ENCODE data around the gene BPIFB2.
"Not testable (repeated sequence)": the region's sequence is repeated elsewhere in the genome, so short reads cannot be mapped to it uniquely, and the experiment has no call there.

The BPIFB2 gene, protein sequence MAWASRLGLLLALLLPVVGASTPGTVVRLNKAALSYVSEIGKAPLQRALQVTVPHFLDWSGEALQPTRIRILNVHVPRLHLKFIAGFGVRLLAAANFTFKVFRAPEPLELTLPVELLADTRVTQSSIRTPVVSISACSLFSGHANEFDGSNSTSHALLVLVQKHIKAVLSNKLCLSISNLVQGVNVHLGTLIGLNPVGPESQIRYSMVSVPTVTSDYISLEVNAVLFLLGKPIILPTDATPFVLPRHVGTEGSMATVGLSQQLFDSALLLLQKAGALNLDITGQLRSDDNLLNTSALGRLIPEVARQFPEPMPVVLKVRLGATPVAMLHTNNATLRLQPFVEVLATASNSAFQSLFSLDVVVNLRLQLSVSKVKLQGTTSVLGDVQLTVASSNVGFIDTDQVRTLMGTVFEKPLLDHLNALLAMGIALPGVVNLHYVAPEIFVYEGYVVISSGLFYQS

DNA sequence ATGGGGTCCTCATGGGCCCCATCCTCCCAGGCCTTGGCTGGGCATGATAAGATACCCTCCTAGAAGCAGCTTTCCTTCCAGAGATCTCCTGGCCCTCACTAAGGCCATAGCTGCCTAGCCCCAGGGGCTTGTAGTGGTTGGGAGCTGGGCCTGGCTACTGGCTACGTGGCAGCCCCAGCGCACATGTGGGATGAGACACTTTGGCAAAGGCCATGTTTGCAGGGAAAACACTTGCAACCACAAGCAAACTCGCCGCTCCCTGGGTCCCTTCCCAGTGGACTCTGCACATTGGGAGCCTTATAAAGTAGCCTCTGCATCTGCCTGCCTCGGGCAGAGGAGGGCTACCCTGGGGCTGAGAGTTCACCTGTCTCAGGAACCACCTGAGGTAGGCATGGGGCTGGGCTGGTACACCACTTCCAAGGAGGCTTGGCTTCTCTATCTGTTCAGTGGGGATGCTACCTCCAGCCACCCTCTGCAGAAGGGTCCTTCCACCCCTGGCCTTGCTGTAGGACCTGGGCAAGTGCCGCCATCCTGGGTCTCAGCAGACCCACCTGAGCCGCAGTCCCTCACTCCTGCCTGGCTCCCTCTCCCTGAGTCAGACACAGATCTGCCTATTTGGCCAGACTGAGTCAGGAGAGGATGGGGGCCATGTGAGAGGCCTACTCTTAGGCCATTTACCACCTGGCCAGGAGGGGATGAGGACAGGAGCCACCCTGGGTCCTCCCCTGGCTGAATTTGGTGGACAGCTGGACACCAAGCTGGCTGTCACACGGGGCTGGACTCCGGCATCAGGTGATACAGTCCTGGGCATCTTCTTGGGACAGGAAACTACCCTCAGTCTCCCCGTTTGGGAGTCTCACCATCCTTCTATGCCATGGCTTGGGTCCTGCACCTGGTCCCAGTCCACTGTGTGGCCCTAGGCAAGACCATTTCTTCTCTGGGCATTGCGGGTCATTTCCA lies at the start of gene BPIFB2:
TSS of gene BPIFB2 (plus strand) at position 329 of the 960 bp plus-strand sequence. CDS start 871 bp downstream, outside the sequence.
- DNase-seq, result no peak

DNA sequence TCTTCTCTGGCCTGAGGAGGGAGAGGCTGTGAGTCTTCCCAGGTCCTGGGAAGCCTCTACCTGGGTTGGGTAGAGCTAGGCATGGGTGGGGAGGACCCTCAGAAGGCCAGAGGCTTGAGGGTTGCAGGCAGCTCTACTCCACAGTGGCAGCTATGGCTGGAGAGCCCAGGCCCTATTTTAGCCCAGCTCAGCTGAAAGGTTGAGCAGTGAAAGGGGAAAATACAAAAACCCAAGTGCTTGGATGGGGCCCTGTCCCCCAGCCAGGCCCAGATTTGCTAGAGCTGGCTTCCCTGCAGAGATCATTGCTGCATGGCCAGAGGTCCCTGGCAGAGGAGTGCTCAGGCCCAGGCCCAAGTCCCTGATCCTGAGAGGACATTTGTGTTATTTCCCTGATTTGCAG lies 48.9 kb upstream of the BPIFB2 start:
- DNase-seq, result no peak

DNA sequence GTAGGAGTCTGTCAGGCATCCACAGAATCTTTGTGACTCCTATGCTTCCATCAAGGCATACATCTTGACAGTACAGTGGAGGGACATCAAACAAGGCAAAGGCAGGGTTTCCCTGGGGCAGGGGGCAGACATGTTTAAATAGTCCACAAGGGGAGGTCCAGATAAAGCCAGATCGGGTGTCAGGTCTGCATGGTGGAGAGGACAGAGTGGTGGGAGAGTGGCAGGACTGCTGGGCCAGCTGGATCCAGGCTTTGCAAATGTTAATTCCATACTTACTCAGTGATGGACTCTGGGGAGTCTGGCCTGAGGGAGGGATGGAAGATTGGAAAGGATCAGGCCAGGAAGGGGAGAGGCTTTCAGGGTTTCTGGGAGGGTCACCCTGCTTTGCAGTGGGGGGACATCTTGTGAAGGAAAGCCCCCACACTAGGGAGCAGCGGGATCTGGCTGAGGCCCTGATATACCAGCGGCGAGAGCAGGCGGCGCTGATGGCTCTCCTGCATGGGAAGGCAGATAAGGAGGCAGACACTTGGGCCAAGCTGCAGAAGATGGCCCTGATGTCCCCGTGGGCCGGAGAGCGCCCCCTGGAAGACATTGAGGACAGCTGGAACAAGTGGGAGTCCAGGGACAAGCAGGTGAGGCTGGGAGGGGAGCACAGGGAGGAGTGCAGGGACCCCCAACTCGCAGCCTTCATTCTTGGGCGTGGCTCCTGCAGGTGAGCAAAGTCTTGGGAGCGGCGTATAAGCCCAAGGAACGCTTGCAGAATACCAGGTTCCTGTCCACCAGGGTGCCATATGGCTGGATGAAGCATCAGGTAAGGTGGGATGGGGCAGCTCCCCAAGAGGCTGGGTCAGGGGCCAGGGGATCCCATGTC lies 47.9 kb upstream of the BPIFB2 start:
- no peak for DNase-seq

DNA sequence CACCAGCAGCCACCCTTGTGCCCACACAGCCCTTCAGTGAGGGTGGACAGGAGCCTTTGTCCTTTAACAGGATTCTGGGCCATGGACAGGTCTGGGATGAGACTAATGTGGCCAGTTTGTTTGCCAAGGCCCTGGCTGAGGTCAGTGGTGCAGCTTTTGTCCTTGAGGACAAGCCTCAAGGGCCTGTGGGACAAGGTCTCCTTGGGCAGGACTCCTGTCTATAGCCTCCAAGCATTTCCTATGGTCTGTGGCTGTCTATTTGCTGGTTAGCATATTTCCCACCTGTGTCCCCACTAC lies 47.3 kb upstream of the BPIFB2 start:
- no peak for DNase-seq

DNA sequence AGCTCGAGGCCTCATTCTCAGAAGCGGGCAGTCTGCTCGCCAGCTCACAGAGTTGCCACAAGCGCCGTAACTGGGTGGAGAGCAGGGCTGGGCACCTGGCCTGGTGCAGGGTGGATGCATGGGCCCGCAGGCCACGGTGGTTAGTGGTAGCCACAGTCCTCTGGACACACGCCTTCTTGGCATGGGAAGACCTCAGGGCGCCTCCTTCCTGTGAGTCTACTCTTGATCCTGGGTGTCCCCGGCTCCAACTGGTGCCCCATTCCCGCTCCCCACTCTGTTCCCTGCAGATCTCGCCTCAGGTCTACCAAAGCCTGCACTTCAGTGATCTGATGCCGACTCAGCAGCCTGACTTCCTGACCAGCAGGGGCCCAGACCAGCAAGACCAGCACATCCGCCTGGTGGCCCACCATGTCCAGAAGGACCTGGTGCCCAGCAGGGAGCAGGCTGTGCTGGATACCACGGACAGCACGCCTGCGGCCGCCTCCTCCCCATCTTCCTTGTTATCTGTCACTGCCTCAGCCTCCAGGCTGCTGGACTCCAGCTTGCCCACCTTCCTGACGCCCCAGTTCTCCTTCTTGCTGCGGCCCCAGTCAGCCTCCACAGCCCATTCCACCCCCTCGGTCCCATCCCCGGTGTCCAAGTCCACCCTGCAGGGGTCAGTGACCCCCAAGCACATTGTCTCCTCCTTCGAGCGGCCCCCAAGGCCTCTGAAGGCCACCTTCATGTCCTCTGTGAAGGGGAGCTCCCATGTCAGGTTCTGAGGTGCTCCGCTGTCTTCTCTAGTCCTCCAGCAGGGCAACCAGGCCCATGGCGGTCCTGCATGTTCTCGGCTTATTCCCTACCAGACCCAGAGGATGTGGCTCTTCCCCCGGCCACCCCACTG lies 46.4 kb upstream of the BPIFB2 start:
- DNase-seq, result no peak

DNA sequence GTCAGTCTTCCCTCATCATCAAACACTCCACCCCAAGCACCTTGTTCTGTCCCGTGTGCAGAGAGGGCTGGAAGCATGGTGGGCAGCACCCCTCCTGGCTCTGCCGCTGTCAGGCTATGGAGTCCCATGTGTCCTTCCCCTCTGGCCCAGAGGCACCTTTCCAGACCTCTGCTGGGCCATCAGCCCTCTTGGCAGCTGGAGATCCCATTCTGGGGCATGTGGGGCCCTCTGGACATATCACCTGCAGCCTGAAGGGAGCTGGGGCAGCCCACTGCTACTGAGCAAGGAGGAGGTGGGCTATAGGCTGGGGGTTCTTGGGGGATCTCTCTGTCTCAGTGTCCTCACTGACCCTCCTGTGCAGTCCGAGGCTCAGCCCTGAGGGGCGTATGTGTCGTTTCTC lies 45.5 kb upstream of the BPIFB2 start:
- no peak for DNase-seq

DNA sequence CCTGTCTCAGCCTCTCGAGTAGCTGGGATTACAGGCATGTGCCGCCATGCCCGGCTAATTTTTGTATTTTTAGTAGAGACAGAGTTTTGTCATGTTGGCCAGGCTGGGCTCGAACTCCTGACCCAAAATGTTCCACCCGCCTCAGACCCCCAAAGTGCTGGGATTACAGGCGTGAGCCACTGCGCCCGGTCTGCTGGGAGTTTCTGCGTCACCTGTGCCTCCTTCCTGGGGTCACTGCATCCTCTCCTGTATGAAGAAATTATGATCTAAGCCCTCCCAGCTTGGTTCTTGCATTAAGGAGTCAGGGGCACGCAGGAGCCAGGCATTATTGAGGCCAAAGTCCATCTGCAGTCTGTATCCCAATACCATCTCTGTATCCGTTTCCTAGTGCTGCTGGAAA lies 44.9 kb upstream of the BPIFB2 start:
- DNase-seq, result not testable (repeated sequence)

DNA sequence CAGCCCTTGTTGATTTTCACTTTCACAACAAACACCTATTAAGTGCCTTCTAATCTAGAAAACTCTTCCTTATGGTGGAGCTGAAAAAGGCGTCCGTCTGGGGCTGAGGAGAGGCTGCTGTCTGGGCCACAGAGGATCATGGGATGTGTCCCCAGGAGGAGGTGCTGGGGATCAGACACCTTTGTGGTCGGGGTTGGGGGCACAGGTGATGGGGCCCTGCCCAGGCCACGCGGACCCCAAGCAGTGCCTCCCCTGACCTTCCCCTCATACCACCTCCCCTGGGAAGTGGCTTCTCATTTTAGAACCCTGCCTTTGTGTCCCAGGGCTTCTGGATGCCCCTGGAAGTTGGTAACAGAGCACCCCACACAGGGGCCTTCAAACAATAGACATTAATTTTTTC lies 44.3 kb upstream of the BPIFB2 start:
- DNase-seq, result no peak

DNA sequence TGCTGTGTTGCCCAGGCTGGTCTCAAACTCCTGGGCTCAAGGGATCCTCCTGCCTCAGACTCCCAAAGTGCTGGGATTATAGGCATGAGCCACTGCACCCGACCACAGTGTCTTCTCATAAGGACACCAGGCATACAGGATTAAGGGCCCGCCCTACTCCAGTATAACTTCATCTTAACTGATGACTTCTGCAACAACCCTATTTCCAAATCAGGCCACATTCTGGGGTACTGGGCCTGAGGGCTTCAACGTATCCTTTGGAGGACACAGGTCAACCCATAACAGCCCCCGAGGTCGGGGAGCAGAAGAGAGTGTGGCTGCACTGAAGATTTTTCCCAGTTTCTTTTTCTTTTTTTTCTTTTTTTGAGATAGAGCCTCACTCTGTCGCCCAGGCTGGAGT lies 42.9 kb upstream of the BPIFB2 start:
- DNase-seq, result no peak

DNA sequence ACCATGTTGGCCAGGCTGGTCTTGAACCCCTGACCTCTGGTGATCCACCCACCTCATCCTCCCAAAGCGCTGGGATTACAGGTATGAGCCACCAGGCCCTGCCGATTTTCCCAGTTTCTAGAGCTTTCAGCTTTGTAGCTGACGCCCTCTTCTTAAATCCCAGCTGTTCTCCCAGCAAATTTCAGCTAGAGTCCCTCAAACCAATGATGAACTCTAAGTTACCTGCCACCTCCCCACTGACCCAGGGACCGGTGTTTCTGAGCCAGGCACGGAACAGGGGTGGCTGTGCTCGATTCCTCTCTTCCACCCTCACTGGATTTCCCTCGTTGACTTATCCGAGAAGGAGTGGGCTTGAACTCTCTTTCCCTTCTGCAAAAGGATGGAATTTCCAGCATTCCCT lies 42.4 kb upstream of the BPIFB2 start:
- no peak for DNase-seq

DNA sequence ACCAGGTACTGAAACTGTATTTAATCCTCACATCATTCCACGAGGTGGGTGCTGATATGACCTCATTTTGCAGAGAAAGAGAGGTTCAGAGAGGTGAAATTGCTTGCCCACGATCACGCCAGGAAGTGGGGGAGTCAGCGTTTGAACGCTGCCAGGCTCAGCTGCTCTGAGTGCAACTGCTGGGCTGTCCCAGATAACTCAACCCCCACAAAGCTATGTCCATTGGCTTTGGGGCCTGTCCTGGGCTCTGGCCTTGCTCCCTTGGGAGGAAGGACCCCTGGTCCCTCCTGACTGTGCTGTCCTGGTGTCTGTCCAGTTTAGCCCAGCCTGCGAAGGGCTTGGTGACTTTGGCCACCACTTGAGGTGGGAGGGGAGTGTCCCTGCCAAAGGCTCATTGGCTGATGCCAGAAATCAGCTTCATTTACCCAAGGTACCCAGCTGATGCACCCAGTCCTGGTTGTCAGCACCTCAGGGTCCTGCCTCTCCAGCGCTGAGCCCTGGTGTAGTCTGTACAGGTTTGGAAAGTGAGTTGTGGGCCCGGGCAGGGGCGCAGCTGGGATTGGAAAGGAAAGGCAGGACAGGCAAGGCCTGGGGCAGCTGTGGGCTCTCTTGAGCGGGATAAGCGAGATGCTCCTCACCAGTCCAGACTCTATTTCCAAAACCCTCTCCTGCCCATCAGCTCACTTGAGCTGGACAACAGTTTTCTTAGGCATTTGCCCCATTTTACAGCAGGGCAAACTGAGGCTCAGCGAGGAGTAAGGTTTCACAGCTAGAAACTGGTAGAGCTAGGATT lies 41.7 kb upstream of the BPIFB2 start:
- no peak for DNase-seq

DNA sequence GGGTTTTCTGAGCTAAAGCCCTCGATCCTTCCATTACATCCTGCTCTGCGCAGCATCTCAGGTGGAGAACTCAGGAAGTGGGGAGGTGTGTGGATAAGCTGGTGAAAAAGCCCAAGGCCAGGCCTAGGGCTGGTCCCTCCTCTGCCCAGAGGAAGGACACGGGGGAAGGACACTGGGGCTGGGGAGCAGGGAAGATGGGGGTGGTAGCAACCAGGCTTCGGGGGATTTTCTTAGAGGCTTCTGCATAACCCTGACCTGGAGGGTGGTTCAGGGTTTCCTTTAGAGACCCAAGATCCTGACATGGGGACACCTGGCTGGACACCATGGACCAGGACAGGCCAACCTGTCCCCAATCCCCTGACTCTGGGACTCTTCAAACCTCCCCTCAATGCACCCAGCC lies 41.1 kb upstream of the BPIFB2 start:
- no peak for DNase-seq

DNA sequence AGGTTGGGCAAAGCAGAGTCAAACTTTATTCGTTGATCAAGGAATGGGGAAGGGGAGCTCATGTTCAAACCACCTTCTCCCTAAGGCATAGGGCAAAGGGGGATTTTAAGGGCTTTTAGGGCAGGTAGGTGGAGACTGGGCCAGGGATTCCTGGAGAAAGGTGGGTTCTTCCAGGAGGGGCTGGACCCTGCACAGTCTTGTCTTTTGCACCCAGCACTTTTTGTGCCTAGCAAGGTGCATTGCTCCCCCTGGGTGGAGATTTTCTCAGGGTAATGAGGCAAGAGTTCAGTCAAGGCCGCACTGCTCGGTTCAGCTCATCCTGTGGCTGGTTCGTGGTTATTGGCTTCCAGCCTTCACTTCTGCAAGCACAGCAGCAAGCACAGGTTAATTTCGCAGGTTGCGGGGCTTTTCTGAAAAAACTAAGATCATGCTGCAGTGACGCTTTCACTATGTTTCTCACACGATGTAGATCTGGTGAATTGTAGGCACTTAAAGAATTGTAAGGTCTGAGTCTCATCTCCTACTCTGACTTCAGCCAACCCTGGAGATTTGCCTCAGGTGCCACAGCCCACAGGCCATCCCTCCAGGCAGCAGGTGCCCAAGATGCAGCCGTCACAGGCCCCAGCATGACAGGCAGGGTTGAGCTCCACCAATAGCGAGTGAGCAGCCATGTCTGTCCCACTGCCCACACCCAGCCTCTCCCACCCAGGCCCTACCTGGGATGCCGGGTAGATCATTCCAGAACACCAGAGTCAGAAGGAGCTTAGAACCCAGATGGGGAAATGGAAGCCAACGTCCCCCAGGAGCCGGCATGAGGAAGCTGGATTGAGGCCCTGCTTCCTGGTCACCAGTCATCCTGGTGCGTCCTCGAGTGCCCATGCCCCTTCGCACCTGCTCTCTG lies 40.4 kb upstream of the BPIFB2 start:
- DNase-seq, result no peak

DNA sequence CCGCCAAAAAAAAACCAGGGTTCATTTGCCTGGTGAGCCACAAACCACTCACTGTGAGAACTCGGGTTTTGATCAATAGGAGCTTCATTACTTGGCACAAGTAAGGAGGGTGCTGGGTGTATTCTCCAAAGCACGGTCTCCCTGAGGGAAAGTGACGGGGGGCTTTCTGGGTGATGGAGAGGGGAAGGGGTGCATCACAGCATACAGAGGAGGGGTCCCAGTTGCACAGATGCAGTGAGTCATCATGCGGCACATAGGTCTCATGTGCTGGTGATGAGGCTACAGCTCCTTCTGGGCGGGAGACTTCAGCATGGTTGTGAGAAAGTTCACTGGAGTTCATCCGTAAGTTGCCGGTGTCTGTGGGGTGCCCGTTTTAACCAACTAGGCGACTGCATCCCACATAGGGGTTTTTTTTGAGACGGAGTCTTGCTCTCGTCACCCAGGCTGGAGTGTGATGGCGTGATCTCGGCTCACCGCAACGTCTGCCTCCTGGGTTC lies 39.5 kb upstream of the BPIFB2 start:
- no peak for DNase-seq

DNA sequence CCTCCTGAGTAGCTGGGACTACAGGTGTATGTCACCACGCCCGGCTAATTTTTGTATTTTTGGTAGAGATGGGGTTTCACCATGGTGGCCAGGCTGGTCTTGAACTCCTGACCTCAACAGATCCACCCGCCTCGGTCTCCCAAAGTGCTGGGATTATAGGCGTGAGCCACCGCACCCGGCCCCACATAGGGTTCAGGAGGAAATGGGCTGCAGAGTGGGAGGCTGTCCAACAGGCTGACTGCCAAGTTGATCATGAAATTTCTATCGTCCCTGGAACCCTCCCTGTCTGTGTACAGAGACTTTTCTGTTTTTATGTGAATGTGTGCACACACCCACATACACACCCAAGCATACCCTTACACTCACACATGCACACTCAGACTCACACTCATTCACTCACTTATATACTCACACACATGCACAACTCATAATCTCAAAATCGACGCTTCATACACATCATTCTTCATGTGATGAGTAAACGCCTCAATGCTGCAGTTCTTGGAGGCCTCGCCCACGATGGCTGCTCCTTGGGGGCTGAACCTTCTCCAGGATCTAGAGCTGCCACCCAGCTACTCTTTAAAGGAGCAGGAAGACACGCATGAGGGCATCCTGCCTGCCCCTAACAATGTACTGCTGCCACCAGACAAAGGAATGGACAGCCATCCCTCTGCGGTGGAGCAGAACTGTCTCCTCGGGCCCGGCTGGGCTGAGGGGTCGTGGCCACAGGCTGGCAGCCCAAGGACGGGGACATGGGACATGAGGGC lies 38.8 kb upstream of the BPIFB2 start:
- DNase-seq, result no peak

DNA sequence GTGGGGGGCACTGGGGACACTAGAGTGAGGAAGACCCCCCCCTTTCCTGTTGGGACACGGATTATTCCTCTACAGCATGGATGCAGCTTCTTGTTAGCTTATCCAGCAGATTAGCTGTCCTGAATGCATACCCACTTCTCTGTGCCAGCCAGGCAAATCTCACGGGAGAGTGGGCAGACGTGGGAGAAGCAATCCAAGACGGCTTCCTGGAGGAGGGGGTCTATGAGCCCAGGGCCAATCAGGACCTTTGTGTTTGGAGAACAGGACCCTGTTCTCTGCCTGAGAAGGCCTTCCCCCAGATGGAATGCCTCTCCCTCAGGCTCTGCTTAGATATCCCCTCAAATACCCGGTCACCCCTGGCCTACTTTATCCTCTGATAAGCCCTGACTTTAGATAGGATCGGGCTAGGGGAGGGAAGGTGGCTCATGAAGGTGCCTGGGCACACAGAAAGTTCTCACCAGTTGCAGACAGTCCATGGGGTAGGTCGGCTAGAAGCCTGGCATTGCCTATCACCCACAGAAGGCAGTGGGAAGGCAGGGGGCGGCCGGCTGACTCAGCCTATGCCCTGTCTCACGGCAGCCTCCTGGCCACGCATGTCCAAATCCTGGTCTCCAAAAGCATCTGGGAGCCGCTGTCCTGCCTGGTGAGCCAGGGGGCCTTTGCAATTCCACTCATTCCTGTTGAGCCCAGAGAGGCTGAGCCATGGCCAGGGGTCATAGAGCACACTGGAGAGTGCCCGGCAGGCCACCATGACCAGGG lies 38.0 kb upstream of the BPIFB2 start:
- no peak for DNase-seq

DNA sequence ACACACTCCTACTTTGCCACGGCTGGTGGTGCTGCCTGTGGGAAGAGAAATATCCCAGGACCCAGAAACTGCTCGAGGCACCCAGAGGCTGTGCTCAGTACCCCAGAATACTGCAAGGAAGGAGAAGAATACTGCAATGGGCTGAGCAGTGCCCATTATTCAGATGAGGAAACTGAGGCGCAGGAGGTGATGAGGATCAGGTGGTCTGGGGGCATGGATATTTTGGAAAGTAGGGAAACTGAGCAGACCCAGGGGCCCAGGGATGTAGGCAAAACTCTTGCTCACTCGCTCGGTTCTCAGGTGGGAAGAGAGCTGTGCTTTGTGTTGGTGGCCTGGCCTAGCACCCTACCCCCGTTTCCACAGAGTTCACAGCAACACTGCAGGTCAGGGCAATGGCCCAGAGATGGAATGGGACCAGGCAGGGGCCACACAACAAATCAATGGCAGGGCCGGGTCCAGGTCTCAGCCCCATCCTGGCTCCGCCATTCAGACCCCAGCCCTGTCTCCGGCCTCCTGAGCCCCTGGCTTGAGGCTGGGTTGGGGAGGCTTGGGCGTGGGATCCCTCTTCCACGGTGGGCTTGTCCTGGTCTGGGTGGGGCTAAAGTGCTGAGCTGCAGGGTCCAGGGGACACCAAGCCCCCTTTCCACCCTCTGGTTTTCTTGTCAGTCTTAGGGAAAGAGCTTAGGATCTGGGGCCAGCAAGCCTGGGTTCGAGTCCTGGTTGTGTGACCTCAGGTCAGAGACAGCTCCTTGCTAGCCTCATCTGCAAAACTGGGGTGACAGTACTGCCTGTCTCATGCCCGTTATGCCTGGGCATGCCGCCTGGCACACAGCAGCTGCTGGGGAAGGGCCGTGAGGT lies 37.2 kb upstream of the BPIFB2 start:
- DNase-seq, result no peak

All from NCI-H345 (cell line).